AG09319 (cell line): ENCODE measurements around the gene CALU.

Source experiments
- DNase-seq: peaks from one replicate; pipeline ENCODE4 v3.0.0-alpha.2; 2010; ENCODE audit warnings: low read depth; ENCODE audit errors: extremely low read depth
- TF ChIP-seq, protein P1 (sequence below): IDR thresholded peaks from 2 replicates; pipeline ENCODE4 v1.5.1; 2011; ENCODE audit warnings: low read depth, mild to moderate bottlenecking, inconsistent platforms, low read length, moderate library complexity

The CALU gene

DNA sequence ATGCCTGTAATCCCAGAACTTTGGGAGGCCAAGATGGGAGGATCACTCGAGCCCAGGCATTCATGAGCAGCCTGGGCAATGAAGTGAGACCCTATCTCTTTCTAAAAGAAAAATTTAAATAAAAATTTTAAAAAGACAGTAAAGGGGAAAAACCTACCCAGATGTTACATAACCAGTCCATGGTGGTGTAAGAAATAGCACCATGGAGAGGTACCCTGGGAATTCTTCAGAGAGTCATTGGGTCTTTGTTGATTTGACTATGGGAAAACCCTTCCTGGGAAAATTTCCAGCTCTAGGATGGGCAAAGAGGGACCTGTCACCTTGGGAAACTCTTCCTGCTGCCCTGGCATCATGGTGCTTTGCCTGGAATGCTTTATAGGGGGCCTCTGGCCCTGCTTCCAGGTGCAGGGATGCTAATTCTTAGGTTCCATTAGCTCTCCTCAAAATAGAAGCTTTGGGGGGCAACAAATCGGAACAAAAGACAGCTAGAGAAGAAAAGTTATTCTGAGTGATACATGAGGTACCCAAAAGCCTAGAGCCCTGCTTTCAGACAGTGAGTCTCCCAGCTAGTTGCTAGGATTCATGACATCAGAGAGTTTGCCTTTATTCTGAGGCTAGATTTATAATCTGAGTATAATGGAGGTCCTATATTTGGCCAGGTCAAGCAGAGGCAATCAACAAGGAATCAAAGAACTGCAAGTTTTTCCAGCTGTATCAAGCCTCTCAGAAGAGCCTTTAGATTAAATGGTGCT is 62.7 kb downstream of the CALU start:
- TF ChIP-seq, protein P1, sequence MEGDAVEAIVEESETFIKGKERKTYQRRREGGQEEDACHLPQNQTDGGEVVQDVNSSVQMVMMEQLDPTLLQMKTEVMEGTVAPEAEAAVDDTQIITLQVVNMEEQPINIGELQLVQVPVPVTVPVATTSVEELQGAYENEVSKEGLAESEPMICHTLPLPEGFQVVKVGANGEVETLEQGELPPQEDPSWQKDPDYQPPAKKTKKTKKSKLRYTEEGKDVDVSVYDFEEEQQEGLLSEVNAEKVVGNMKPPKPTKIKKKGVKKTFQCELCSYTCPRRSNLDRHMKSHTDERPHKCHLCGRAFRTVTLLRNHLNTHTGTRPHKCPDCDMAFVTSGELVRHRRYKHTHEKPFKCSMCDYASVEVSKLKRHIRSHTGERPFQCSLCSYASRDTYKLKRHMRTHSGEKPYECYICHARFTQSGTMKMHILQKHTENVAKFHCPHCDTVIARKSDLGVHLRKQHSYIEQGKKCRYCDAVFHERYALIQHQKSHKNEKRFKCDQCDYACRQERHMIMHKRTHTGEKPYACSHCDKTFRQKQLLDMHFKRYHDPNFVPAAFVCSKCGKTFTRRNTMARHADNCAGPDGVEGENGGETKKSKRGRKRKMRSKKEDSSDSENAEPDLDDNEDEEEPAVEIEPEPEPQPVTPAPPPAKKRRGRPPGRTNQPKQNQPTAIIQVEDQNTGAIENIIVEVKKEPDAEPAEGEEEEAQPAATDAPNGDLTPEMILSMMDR = no peak
- no peak for DNase-seq

DNA sequence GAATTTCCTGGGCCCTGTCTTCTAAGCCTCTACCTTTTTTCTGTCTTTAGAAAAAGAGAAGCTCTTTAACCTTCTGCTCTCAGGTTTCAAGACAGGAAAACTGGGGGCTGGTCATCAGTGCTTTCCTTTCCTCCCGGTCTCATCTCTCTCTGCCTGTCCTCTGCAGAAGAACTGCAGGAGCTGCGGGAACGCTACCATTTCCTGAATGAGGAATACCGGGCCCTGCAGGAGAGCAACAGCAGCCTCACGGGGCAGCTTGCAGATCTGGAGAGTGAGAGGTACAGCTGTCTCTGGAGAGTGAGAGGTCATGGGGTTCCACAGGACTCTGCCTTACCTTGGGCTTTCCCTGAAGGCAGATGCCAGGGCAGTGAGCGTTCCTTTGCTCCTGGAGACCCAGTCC is 65.3 kb downstream of the CALU start:
- DNase-seq = no peak

DNA sequence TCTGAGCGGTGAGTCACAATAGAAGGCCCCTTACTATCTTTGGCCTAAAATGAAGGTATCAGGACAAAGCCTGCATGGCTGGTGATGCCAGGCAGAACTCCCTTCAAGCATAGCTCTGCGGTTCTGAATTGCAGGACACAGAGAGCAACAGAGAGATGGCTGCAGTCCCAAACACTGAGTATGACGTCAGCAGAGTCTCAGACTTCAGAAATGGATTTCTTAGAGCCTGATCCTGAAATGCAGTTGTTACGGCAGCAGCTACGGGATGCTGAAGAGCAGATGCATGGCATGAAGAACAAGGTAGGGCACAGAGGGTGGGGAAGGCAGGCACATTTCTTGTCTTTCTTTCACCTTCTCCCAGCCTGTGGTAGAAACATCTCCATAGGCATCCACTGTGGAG is 66.1 kb downstream of the CALU start:
- no peak for DNase-seq
- TF ChIP-seq, protein P1 = no peak

More for the DNA sequence above, 65.3 kb downstream of the CALU start:
- TF ChIP-seq, protein P1 = no peak

DNA sequence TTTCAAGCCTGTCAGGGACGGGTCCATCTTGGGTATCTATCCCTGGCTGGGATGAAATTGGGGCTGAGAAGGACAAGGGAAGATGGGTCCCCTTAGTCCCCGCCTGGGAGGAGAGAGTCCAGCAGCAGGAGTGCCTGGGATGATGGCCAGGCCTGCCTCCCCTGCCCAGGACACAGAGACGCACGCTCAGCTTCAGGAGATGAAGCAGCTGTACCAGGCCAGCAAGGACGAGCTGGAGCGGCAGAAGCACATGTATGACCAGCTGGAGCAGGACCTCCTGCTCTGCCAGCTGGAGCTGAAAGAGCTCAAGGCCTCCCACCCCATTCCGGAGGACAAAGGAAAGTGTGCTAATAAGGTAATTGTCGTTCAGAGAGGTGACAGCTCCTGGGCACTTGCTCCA is 68.0 kb downstream of the CALU start:
- TF ChIP-seq, protein P1 = no peak
- no peak for DNase-seq

DNA sequence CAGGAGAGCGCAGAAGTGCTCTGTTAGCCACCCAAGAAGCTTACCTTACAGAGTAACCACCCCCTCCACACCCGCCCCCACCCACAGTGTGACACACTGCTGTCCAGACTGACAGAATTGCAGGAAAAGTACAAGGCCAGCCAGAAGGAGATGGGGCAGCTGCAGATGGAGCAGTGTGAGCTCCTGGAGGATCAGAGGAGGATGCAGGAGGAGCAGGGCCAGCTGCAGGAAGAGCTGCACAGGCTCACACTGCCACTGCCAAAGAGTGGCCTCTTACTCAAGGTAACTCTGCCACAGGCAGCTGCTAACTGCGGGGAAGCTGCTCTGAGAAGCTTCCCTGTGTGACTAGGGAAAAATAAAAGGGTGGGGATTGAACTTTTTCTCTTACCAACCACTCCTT is 70.2 kb downstream of the CALU start:
- DNase-seq = no peak
- TF ChIP-seq, protein P1 = no peak

DNA sequence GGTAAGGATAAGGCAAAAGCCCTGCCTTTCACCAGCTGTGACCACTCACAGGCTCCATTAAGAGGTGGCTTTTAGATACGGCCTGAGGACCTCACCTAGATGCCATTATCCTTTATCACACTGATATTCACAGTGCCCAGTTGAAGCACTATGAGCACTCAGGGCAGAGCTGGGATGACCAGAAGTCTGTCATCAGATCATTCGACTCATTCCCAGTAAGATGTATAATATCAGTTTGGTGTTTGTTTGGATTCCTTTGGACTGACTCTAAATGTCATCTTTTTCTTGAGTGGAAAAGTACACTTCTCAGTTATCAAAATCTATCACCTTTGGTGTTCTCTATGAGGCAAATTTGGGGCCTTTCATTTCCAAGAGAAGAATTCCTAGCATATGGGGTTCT is 71.3 kb downstream of the CALU start:
- DNase-seq = no peak
- TF ChIP-seq, protein P1 = no peak

DNA sequence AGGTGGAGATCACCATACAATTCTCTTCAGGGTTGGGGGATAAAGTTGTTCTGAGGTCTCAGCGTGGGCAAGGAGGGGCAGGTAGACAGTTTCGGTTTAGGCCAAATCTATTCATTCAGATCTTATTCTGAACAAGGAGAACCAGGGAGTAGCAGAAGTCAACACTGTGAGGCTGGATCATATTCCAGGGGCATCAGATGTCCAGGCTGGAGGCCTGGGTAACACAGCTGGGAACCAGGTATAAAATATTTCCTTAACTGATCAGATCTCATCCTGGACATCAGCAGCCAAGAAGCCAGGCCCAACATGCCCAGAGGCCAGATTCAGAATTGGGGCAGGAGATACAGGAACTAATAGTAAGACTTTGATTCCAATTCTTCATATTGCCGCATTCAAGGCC is 71.8 kb downstream of the CALU start:
- TF ChIP-seq, protein P1 = no peak

More for the DNA sequence above, 71.8 kb downstream of the CALU start:
- no peak for DNase-seq
